ENCODE measurements around the gene CCNE1. TPM values are rescaled to one million over a fixed set of nuclear protein-coding genes. Genes with fewer than 3 reads are reported as not detected.

The CCNE1 gene
- polyA plus RNA-seq, 1 donor (not counting 4 experiments of a cell fraction or from before 2014, with no cell fraction given) = 11.2 TPM

- no peaks in the 10 kb centered on the region for H3K9me1 ChIP-seq (ENCODE audit: control insufficient read depth, extremely low read depth, insufficient read depth, low read length)
- no peak overlapping the region for H2AFZ ChIP-seq (ENCODE audit: control insufficient read depth, low read length)
- no peaks in the 10 kb centered on the region for H3K27me3 ChIP-seq (ENCODE audit: control insufficient read depth, extremely low read depth, insufficient read depth, low read length)
- FAIRE-seq (peak; percentile 84), DNase-seq (ENCODE audit: low read depth, low spot score) (peak; percentile 60)
- no peak overlapping the region for H3K27ac ChIP-seq (ENCODE audit: control insufficient read depth, insufficient read depth, low read length)
- peaks cover 12% of the 10 kb centered on the region for H3K4me1 ChIP-seq (ENCODE audit: control insufficient read depth, extremely low read depth, insufficient read depth, low read length)
- no peaks in the 10 kb centered on the region for H3K79me2 ChIP-seq (ENCODE audit: control insufficient read depth, insufficient read depth, low read length)
- no peaks in the 10 kb centered on the region for H3K36me3 ChIP-seq (ENCODE audit: control insufficient read depth in 2 of 2, extremely low read depth in 1 of 2, insufficient read depth in 2 of 2, low read length in 2 of 2)
- no peaks in the 10 kb centered on the region for H4K20me1 ChIP-seq (ENCODE audit: control insufficient read depth, extremely low read depth, insufficient read depth, low read length)
- H3K9ac ChIP-seq (ENCODE audit: control insufficient read depth, extremely low read depth, insufficient read depth, low read length) = no peak overlapping the region
- H3K4me3 ChIP-seq (ENCODE audit: control insufficient read depth in 2 of 3, extremely low read depth in 1 of 3, insufficient read depth in 2 of 3, low read depth in 1 of 3, low read length in 3 of 3) = no peak overlapping the region
- H3K9me3 ChIP-seq (ENCODE audit: control insufficient read depth, low read depth, low read length) = no peaks in the 10 kb centered on the region
- TF ChIP-seq, protein P1, sequence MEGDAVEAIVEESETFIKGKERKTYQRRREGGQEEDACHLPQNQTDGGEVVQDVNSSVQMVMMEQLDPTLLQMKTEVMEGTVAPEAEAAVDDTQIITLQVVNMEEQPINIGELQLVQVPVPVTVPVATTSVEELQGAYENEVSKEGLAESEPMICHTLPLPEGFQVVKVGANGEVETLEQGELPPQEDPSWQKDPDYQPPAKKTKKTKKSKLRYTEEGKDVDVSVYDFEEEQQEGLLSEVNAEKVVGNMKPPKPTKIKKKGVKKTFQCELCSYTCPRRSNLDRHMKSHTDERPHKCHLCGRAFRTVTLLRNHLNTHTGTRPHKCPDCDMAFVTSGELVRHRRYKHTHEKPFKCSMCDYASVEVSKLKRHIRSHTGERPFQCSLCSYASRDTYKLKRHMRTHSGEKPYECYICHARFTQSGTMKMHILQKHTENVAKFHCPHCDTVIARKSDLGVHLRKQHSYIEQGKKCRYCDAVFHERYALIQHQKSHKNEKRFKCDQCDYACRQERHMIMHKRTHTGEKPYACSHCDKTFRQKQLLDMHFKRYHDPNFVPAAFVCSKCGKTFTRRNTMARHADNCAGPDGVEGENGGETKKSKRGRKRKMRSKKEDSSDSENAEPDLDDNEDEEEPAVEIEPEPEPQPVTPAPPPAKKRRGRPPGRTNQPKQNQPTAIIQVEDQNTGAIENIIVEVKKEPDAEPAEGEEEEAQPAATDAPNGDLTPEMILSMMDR (optimal IDR thresholded peaks at IDR 0.05 in 1 of 3, IDR thresholded peaks at IDR 0.05 in 1 of 3, conservative IDR thresholded peaks at IDR 0.05 in 1 of 3; ENCODE audit: extremely low read depth in 1 of 3, insufficient read depth in 2 of 3, low read length in 3 of 3) = no peak
- no peak for TF ChIP-seq EZH2 (IDR thresholded peaks at IDR 0.05; ENCODE audit: low read length)
- no peak overlapping the region for H3K4me2 ChIP-seq (ENCODE audit: control insufficient read depth, extremely low read depth, insufficient read depth, low read depth, low read length)
- dilution Hi-C loops (cut with MboI; ENCODE audit: extremely low pct_ligation_motif_present, low sequenced_read_pairs) = no loop called here
Measured at GRCh38 chr19:29810504-29810871, 1.3 kb upstream of the CCNE1 start.

GRCh38 chr19:29812080-29812880 is 489 bp downstream of the CCNE1 start:
- Histone ChIP-seq H2AFZ (ENCODE audit: control insufficient read depth, low read length) (peak overlapping the region; percentile 16), H3K79me2 (ENCODE audit: control insufficient read depth, insufficient read depth, low read length) (no peaks in the 10 kb centered on the region), H3K27ac (ENCODE audit: control insufficient read depth, insufficient read depth, low read length) (no peak overlapping the region), H3K9me3 (ENCODE audit: control insufficient read depth, low read depth, low read length) (no peaks in the 10 kb centered on the region), H3K4me2 (ENCODE audit: control insufficient read depth, extremely low read depth, insufficient read depth, low read depth, low read length) (peak overlapping the region; percentile 57), H3K27me3 (ENCODE audit: control insufficient read depth, extremely low read depth, insufficient read depth, low read length) (no peaks in the 10 kb centered on the region), H4K20me1 (ENCODE audit: control insufficient read depth, extremely low read depth, insufficient read depth, low read length) (no peaks in the 10 kb centered on the region), H3K36me3 (ENCODE audit: control insufficient read depth in 2 of 2, extremely low read depth in 1 of 2, insufficient read depth in 2 of 2, low read length in 2 of 2) (peaks cover 0 to under 1% of the 10 kb centered on the region in 2 experiments), H3K9me1 (ENCODE audit: control insufficient read depth, extremely low read depth, insufficient read depth, low read length) (no peaks in the 10 kb centered on the region), H3K4me1 (ENCODE audit: control insufficient read depth, extremely low read depth, insufficient read depth, low read length) (peaks cover 10% of the 10 kb centered on the region), H3K9ac (ENCODE audit: control insufficient read depth, extremely low read depth, insufficient read depth, low read length) (peak overlapping the region; percentile 18), H3K4me3 (ENCODE audit: control insufficient read depth in 2 of 3, extremely low read depth in 1 of 3, insufficient read depth in 2 of 3, low read depth in 1 of 3, low read length in 3 of 3) (peak overlapping the region; percentile 31 to 49 (median 33))
- dilution Hi-C loops (cut with MboI; ENCODE audit: extremely low pct_ligation_motif_present, low sequenced_read_pairs) = no loop called here
- FAIRE-seq (no peak), DNase-seq (ENCODE audit: low read depth, low spot score) (no peak)
- TF ChIP-seq EZH2 (IDR thresholded peaks at IDR 0.05; ENCODE audit: low read length) = no peak
- TF ChIP-seq, protein P1 (optimal IDR thresholded peaks at IDR 0.05 in 1 of 3, IDR thresholded peaks at IDR 0.05 in 1 of 3, conservative IDR thresholded peaks at IDR 0.05 in 1 of 3; ENCODE audit: extremely low read depth in 1 of 3, insufficient read depth in 2 of 3, low read length in 3 of 3) = no peak

Data from keratinocyte (primary cell).